Kidney (tissue), 14 donors: Measurements from ENCODE around the gene CD300E. TPM values are rescaled to one million over a fixed set of nuclear protein-coding genes. Genes with fewer than 3 reads are reported as not detected.

Experiments
- DNase-seq, 5 donors: peaks; one replicate each; pipeline ENCODE4 v3.0.0-alpha.2; 2013 to 2020
- FAIRE-seq: peaks from 2 replicates; lab custom pipeline; 2012; peaks lifted over from hg19 to GRCh38; lab: Jason Lieb, UNC
- H3K27ac ChIP-seq, 2 donors: one replicate each; pipeline ENCODE4 v1.7.0; 2013; ENCODE audit warnings: low read depth in 2 of 2, low read length in 2 of 2, inconsistent platforms in 1 of 2
- H3K27me3 ChIP-seq: one replicate; pipeline ENCODE4 v1.7.1; 2013; ENCODE audit warnings: low read length, inconsistent platforms; ENCODE audit not compliant: control insufficient read depth, insufficient read depth
- H3K36me3 ChIP-seq, 3 donors: one replicate each; pipeline versions ENCODE4 v1.7.0 to v1.7.1; 2013; ENCODE audit warnings: low read length in 3 of 3, control low read depth in 1 of 3, inconsistent platforms in 1 of 3; ENCODE audit not compliant: insufficient read depth in 3 of 3, control insufficient read depth in 2 of 3
- H3K4me1 ChIP-seq, 3 donors: one replicate each; pipeline versions ENCODE4 v1.7.0 to v1.7.1; 2013; ENCODE audit warnings: low read length in 3 of 3, inconsistent platforms in 1 of 3, low read depth in 1 of 3; ENCODE audit not compliant: control insufficient read depth in 2 of 3, insufficient read depth in 2 of 3
- H3K4me3 ChIP-seq, 3 donors: one replicate each; pipeline versions ENCODE4 v1.7.0 to v1.8.1; 2013; ENCODE audit warnings: low read length in 3 of 3, control low read depth in 1 of 3, inconsistent platforms in 1 of 3
- H3K9ac ChIP-seq, 3 donors: one replicate each; pipeline versions ENCODE4 v1.7.0 to v1.7.1; 2013; ENCODE audit warnings: low read length in 3 of 3, control low read depth in 1 of 3, inconsistent platforms in 1 of 3
- H3K9me3 ChIP-seq, 3 donors: one replicate each; pipeline versions ENCODE4 v1.7.0 to v1.7.1; 2013; ENCODE audit warnings: low read length in 3 of 3, control low read depth in 1 of 3, inconsistent platforms in 1 of 3; ENCODE audit not compliant: control insufficient read depth in 2 of 3, insufficient read depth in 1 of 3
- intact Hi-C: fragments of 100-400 bp; cut with DNase I; formaldehyde crosslinking; loops from one replicate; pipeline ENCODE4 v1.11.1; 2022
- polyA plus RNA-seq: library from polyadenylated mRNA; stranded (reverse); fragments of 350-450 nt; fragmentation: Illumina TruSeq; extraction: RNeasy Lipid Tissue Mini Kit (QIAGEN cat#74804); gene quantifications from one replicate; pipeline ENCODE4 v1.2.3, GENCODE V29; 2014; ENCODE audit warnings: low read depth, low replicate concordance; ENCODE audit not compliant: insufficient read depth
- total RNA-seq: library from RNA; stranded (reverse); fragmentation: NEBNext Ultra II Directional; extraction: Animal tissue kit (Norgen Biotek cat#: 25700); gene quantifications from one replicate; pipeline ENCODE4 v1.2.1, GENCODE V29; 2021
- TF ChIP-seq, protein P1 (sequence below): IDR thresholded peaks from 3 replicates; pipeline ENCODE4 v1.5.1; 2012; ENCODE audit warnings: mild to moderate bottlenecking, moderate library complexity, borderline replicate concordance; ENCODE audit not compliant: insufficient read depth; ENCODE audit errors: extremely low read depth
- donor health status: control.
- donor health status: control.
- donor health status: control.
- donor health status: control.
- donor health status: control.
- donor health status: DM: yes; HTN: yes; CAD: no.
- donor health status: Normal renal cell carcinoma (clear cell type).

CD300E gene
- total and polyA plus RNA-seq, 2 donors from 2014 or later, result 0.39 to 2.5 TPM

DNA sequence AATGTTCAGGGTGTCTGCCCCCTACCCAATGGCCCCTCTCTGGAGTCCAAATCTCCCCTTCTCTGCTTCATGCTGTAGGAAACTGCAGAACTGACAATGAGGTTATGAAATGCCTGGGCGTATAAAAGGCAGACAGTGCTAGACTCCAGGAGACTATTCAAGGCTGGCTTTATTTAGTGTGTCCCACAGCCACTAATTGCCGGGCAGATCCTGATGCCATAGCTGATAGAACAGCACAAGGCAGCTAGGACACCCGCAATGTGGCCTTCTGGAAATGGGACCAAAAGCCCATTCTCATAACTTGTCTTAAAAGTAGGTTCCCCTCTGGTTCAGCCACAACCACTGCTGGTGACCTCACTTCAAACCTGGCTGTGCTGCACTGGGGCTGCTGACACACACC is 28.5 kb upstream of the CD300E start:
- intact Hi-C loops, result no loop called here
- TF ChIP-seq, protein P1, sequence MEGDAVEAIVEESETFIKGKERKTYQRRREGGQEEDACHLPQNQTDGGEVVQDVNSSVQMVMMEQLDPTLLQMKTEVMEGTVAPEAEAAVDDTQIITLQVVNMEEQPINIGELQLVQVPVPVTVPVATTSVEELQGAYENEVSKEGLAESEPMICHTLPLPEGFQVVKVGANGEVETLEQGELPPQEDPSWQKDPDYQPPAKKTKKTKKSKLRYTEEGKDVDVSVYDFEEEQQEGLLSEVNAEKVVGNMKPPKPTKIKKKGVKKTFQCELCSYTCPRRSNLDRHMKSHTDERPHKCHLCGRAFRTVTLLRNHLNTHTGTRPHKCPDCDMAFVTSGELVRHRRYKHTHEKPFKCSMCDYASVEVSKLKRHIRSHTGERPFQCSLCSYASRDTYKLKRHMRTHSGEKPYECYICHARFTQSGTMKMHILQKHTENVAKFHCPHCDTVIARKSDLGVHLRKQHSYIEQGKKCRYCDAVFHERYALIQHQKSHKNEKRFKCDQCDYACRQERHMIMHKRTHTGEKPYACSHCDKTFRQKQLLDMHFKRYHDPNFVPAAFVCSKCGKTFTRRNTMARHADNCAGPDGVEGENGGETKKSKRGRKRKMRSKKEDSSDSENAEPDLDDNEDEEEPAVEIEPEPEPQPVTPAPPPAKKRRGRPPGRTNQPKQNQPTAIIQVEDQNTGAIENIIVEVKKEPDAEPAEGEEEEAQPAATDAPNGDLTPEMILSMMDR, result no peak
- FAIRE-seq, result no peak
- H3K27ac ChIP-seq, result no peak overlapping the region
- no peak overlapping the region for H3K9ac ChIP-seq
- no peak for DNase-seq
- no peaks in the 10 kb centered on the region for H3K4me1 ChIP-seq
- H3K27me3 ChIP-seq, result no peaks in the 10 kb centered on the region
- no peak overlapping the region for H3K4me3 ChIP-seq
- no peaks in the 10 kb centered on the region for H3K36me3 ChIP-seq
- no peaks in the 10 kb centered on the region for H3K9me3 ChIP-seq

DNA sequence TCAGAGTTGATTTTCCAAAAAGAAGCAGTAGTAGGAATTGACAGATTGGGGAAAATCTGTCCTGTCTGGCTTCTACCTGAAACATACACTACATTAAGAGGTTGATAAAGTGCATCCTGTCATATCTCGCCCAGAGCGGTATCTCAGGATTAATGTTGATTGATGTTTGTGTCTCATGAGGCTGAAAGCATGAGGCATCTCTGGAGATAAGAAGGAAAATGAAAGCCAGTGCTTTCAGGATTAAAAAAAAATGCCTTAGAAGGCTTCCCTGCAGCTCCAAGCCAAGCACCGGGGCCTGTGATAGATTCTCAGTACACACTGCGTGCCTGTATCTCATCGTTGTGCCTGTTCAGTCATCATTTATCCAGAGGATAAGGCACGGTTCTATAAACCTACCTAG is 26.4 kb upstream of the CD300E start:
- Histone ChIP-seq H3K9ac (no peak overlapping the region), H3K9me3 (no peaks in the 10 kb centered on the region), H3K4me1 (no peaks in the 10 kb centered on the region), H3K36me3 (no peaks in the 10 kb centered on the region), H3K4me3 (no peak overlapping the region), H3K27me3 (no peaks in the 10 kb centered on the region), H3K27ac (no peak overlapping the region)
- intact Hi-C loops, result no loop called here
- TF ChIP-seq, protein P1, result no peak
- FAIRE-seq (no peak), DNase-seq (no peak)

DNA sequence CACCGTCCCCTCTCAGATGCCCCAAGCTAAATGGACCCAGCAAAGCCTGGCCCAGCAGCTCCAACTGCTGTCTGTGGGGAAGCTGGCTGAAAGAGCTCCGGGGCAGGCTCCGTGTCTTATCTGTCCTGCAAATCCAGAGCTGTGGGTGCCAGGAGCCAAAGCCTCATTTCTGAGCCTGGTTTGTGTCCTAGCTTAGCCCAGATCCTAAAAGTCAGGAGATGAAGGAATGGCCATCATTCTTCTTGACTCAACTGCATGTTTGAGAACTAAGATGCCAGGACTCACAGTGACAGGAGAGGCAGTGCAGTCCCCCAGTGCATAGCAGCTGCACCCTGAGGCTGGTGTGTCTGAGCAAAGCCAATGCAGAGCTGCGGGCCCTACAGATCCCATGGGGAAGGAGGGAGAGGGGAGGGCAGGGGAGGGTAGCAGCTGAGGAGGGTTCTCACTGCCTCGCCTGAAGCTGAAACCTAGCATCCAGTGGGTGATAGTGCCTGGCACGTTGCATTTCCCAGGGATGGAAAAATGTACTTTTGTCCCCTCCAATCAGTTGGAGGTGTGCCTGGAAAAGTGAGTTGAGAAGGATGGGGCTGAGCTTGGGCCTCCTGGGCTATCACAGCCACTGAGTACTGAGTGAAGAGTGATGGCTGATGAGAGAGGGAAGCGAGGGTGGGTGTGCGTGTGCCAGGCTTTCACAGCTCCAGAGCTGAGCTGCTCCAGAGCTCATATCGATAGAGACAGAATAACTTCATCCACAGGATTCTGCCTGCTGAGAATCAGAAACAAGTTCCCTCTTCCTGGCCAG is 24.5 kb upstream of the CD300E start:
- H3K4me3 ChIP-seq, result no peak overlapping the region
- intact Hi-C loops, result no loop called here
- no peak overlapping the region for H3K9ac ChIP-seq
- no peaks in the 10 kb centered on the region for H3K27me3 ChIP-seq
- DNase-seq, result no peak
- H3K4me1 ChIP-seq, result no peaks in the 10 kb centered on the region
- no peaks in the 10 kb centered on the region for H3K9me3 ChIP-seq
- H3K36me3 ChIP-seq, result no peaks in the 10 kb centered on the region
- no peak overlapping the region for H3K27ac ChIP-seq
- TF ChIP-seq, protein P1, result no peak
- FAIRE-seq, result no peak
